Spleen (tissue), 11 donors: ENCODE data around the gene FAM171A2. TPM values are rescaled to one million over a fixed set of nuclear protein-coding genes. Genes with fewer than 3 reads are reported as not detected.

ENCODE experiments used
- polyA plus RNA-seq, 3 donors: library from polyadenylated mRNA; stranded (reverse); fragments of 200-250 nt; gene quantifications; one replicate each; pipeline ENCODE4 v1.2.1, GENCODE V29; 2013
- small RNA-seq, 4 donors: library from RNA; depleted of rRNA; stranded (forward); fragments of <200 nt; gene quantifications; one replicate each; pipeline ENCODE3, GENCODE V24; 2016
- total RNA-seq, 7 donors: library from RNA; depleted of rRNA in 3 of 7; stranded (reverse); fragments of >200 nt in 3 of 7; fragmentation: NEBNext Ultra II Directional in 4 of 7; extraction: Animal tissue kit (Norgen Biotek cat#: 25700) in 4 of 7; gene quantifications; one replicate each; pipeline versions ENCODE4 v1.1.0 to v1.2.1, GENCODE V29; 2016 to 2021
- donor health status: healthy with polysubstance abuse.
- donor health status: DM: no; HTN: no; CAD: no; lungs with moderate emphysema.
- donor health status: DM: no; HTN: no; CAD: no.
- donor health status: Bipolar disorder and iron deficiency.
- donor health status: healthy.
- donor health status: DM: no; HTN: no; CAD: no.
- donor health status: DM: yes; HTN: yes; CAD: no.

Gene FAM171A2
- total and polyA plus RNA-seq, 10 donors = 0.11 to 2.5 (median 0.67) TPM

Small RNA genes lying within 50 kb of the gene (small RNA-seq; reads per million reads assigned to genes)
- gene RF00012 (0 reads per million in 4 donors), gene RN7SL258P (0 reads per million in 4 donors), gene RNU6-453P (0 reads per million in 4 donors)

Other genes starting within 250 kb of the FAM171A2 start
- gene HDAC5, start 240.2 kb downstream of the FAM171A2 start, total RNA-seq = 10 to 100 TPM; 42.3 to 72.9 (median 59.4) TPM
- 10 to 100 TPM; 18.5 to 39.9 (median 22.4) TPM for gene HDAC5, start 240.2 kb downstream of the FAM171A2 start, polyA plus RNA-seq
- gene HROB, start 221.9 kb downstream of the FAM171A2 start, total RNA-seq = 1 to 10 TPM; 1.3 to 4.1 (median 1.8) TPM
- gene HROB, start 221.9 kb downstream of the FAM171A2 start, polyA plus RNA-seq = 1 to 10 TPM in 2 of 3 donors, under 1 TPM in 1; 0.83 to 1.0 (median 1.0) TPM
- under 1 TPM in 1 of 7 donors, not detected in 6; 0.57 TPM for gene ASB16, start 193.1 kb downstream of the FAM171A2 start, total RNA-seq
- under 1 TPM in 2 of 3 donors, not detected in 1; 0.09 to 0.16 TPM for gene ASB16, start 193.1 kb downstream of the FAM171A2 start, polyA plus RNA-seq
- 10 to 100 TPM; 41.9 to 59.0 (median 43.8) TPM for gene TMUB2, start 176.9 kb downstream of the FAM171A2 start, total RNA-seq
- 10 to 100 TPM; 26.8 to 49.4 (median 43.1) TPM for gene TMUB2, start 176.9 kb downstream of the FAM171A2 start, polyA plus RNA-seq
- gene ATXN7L3, start 164.0 kb downstream of the FAM171A2 start, total RNA-seq = 10 to 100 TPM; 51.3 to 96.2 (median 68.4) TPM
- gene ATXN7L3, start 164.0 kb downstream of the FAM171A2 start, polyA plus RNA-seq = 10 to 100 TPM; 25.2 to 55.5 (median 27.2) TPM
- gene UBTF, start 144.2 kb downstream of the FAM171A2 start, total RNA-seq = 100 to 1,000 TPM in 3 of 7 donors, 10 to 100 TPM in 4; 77.0 to 113 (median 94.8) TPM
- gene UBTF, start 144.2 kb downstream of the FAM171A2 start, polyA plus RNA-seq = 10 to 100 TPM; 43.2 to 67.0 (median 43.9) TPM
- gene SLC4A1, start 95.7 kb downstream of the FAM171A2 start, total RNA-seq = 100 to 1,000 TPM in 1 of 7 donors, 10 to 100 TPM in 4, 1 to 10 TPM in 2; 2.2 to 315 (median 10.5) TPM
- 10 to 100 TPM in 1 of 3 donors, under 1 TPM in 2; 0.04 to 14.7 (median 0.30) TPM for gene SLC4A1, start 95.7 kb downstream of the FAM171A2 start, polyA plus RNA-seq
- 10 to 100 TPM in 1 of 7 donors, 1 to 10 TPM in 5, under 1 TPM in 1; 0.95 to 12.5 (median 2.0) TPM for gene RUNDC3A, start 55.3 kb downstream of the FAM171A2 start, total RNA-seq
- gene RUNDC3A, start 55.3 kb downstream of the FAM171A2 start, polyA plus RNA-seq = 10 to 100 TPM in 1 of 3 donors, 1 to 10 TPM in 1, under 1 TPM in 1; 0.48 to 14.6 (median 1.2) TPM
- gene SLC25A39, start 39.0 kb downstream of the FAM171A2 start, total RNA-seq = 100 to 1,000 TPM in 4 of 7 donors, 10 to 100 TPM in 3; 76.1 to 214 (median 104) TPM
- gene SLC25A39, start 39.0 kb downstream of the FAM171A2 start, polyA plus RNA-seq = 100 to 1,000 TPM; 101 to 204 (median 132) TPM
- gene GRN, start 18.6 kb downstream of the FAM171A2 start, total RNA-seq = 100 to 1,000 TPM; 503 to 896 (median 579) TPM
- 100 to 1,000 TPM; 135 to 237 (median 166) TPM for gene GRN, start 18.6 kb downstream of the FAM171A2 start, polyA plus RNA-seq
- 10 to 100 TPM; 11.3 to 36.7 (median 23.7) TPM for gene ITGA2B, start 25.8 kb upstream of the FAM171A2 start, total RNA-seq
- gene ITGA2B, start 25.8 kb upstream of the FAM171A2 start, polyA plus RNA-seq = 1 to 10 TPM in 2 of 3 donors, under 1 TPM in 1; 0.93 to 2.3 (median 1.7) TPM
- 10 to 100 TPM; 48.4 to 66.3 (median 60.5) TPM for gene GPATCH8, start 139.6 kb upstream of the FAM171A2 start, total RNA-seq
- gene GPATCH8, start 139.6 kb upstream of the FAM171A2 start, polyA plus RNA-seq = 1 to 10 TPM; 4.8 to 9.1 (median 5.3) TPM
- gene FZD2, start 193.6 kb upstream of the FAM171A2 start, total RNA-seq = 1 to 10 TPM; 1.2 to 6.0 (median 3.1) TPM
- gene FZD2, start 193.6 kb upstream of the FAM171A2 start, polyA plus RNA-seq = 1 to 10 TPM; 2.0 to 3.8 (median 2.2) TPM